Spleen (tissue), 7 donors: ENCODE results near the gene HOXD10.

Source experiments
- CTCF ChIP-seq, 11 experiments: fragments of 200-600 bp in 7 of 11; fragments of 450-650 bp in 4 of 11; sonication (generic) in 4 of 11; IDR thresholded peaks in 8 of 11; conservative IDR thresholded peaks in 3 of 11; 1 replicate in 7 of 11; 2 replicates in 4 of 11; pipeline versions ENCODE4 v1.4.0 to v1.8.0; 2016 to 2021; ENCODE audit warnings: antibody characterized with exemption in 11 of 11, inconsistent platforms in 4 of 11, mild to moderate bottlenecking in 1 of 11
- POLR2A ChIP-seq, 3 donors: fragments of 450-650 bp; IDR thresholded peaks; one replicate each; pipeline ENCODE4 v1.5.1; 2017; ENCODE audit warnings: antibody characterized with exemption in 3 of 3, mild to moderate bottlenecking in 1 of 3
- POLR2AphosphoS5 ChIP-seq, 3 donors: sonication (generic); formaldehyde crosslinking; IDR thresholded peaks; one replicate each; pipeline ENCODE4 v1.5.1; 2017; ENCODE audit warnings: antibody characterized with exemption in 3 of 3
- donor health status: DM: no; HTN: no; CAD: no; lungs with moderate emphysema.
- donor health status: DM: no; HTN: no; CAD: no.
- donor health status: DM: no; HTN: no; CAD: no.

- no peak for TF ChIP-seq CTCF (IDR thresholded peaks at IDR 0.05 in 8 of 11, conservative IDR thresholded peaks at IDR 0.05 in 3 of 11)
- TF ChIP-seq POLR2AphosphoS5 (IDR thresholded peaks at IDR 0.05) = no peak
- no peak for TF ChIP-seq POLR2A (IDR thresholded peaks at IDR 0.05)
Observed at GRCh38 chr2:176093145-176093897, 23.3 kb upstream of the HOXD10 start.
